AG08396 (cell line): ENCODE data around the gene IL17RC.

Experiments
- DNase-seq: peaks from one replicate; pipeline ENCODE4 v3.0.0; 2012; ENCODE audit warnings: low spot score, mixed read lengths

Gene IL17RC

DNA sequence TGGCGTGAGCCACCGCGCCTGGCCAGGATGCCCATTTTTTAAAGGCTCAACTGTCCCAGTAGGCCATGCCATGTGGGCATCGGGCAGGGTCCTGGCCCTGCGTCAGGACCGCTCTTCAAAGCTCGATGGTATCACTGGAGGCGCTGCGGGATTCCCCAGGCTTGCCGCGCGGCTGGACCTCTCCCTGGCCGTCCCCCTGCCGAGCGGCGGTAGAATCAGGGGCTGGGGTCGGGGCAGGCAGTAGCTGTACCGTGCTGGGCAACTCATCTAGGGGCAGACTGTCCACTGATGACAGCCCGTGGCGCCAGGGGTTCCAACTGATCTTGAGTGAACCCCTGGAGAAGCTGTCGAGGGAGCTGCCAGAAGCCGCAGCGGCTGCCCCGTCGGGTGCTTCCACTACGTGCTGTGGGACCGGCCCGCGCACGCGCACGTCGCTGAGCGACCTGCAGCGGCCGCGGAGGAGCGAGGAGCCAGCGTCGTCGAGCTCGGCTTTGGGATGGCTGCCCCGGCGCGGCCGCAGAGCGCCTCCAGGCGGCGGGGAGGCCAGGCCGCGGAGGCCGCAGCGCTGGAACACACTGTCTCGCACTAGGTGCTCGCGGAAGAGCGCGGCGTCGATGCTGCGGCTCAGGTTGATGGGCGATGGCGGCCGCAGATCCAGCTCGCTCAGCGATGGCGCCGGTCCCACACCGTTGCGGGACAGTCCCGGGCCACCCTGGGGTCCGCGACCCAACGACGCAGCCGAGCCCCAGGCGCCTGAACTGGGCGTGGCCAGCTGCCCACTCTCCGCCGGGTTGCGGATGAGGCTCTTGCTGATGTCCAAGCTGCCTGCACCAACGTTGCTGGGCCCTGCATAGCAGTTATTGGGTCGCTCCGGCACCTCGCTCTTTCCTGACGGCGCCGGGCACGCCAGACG is 29.5 kb downstream of the IL17RC start:
- DNase-seq, result peak; percentile 95

DNA sequence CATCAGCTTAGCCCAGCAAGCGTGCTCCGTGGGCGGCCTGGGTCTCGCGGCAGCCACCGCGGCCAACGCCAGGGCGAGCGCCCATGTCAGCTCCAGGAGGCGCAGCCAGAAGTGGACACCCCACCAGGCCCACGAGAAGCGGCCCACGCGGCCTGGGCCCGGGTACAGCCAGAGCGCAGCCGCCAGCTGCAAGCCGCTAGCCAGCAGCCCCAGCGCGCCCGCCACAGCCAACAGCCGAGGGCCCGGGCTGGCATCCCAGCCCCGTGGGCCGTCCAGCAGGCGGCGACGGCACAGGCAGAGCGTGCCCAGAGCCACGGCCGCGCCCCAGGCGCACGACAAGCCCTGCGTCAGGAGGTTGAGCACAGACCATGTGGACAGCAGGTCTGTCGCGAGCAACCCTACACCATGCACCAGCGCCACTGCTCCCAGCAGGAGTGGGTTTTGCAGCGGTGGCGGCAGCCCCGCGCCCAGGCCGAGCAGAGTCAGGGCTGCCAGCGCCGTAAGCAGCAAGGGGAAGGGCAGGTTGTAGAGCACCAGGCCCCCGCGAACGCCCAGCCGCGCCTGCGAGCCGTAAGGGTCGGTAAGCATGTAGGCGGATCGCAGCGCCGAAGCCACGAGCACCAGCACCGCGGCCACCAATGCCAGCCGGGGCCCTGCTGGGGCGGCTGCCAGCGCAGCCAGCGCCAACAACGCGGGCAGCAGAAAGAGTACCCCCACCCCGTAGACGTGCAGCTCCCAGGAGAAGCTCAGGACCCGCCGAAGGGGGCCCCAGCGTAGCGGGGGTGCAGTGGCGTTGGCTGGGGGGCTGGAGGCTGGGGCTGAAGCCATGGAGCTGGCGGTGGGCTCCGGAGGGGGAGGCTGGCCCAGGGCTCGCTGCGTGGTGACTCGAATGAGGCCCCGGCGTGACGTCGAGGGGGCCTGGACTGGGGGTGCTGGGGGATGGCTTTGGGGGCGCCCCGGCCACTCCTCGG is 30.4 kb downstream of the IL17RC start:
- peak; percentile 90 for DNase-seq

DNA sequence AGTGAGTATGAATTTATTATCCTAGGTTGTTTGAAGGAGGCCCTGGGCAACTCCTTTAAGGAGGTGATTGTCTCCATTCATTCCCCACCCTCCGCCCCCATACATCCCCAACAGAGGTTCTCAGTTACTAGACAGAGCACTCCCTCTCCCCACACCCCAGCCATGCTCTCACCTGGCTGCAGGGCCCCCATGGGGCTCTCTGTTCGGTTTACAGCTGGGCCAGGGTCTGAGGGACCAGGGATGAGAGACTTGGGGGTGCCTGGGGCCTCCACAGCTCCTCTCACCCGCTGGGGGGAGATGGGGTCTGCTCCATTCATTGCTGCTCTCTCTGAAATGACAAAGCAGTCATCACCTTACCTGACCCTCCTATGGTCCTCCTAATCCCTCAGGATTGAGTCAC is 31.7 kb downstream of the IL17RC start:
- no peak for DNase-seq

DNA sequence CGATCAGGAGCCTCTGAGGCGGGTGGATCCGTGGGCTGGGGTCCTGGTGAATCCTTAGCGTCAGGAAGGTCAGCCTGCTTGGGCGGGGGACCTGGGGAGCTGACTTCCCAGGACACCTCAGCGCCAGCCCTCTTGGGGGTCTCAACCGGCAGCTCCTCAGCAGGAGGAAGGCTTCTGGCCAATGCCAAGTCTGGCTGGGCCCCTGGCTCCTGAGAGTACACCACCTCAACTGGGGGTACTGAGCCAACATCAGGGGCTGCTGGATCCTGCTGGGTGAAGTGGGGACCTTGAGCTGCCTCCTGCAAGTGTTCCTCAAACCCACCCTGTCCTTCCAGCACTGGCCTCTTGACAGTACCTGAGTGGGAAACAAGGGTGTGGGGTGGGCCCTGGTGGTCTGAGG is 32.2 kb downstream of the IL17RC start:
- DNase-seq, result no peak

DNA sequence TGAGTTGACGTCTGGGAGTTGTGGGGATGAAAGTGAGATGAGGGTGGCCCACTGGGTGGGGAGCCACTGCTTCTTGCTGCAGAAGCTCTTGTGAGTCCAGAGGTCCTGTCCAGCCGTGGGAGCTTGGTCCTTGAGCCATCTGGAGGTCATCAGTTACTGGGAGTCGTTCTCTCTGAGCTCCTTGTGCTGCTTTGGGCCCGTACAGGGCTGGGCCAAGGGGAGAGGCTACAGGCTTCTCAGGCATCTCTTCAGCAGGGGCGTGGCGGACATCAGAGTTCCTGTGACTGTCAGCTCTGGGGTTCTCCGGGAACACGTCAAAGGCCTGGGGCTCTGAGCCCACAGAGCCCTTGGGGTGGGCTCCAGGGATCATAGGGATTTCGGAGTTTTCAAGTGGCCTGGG is 32.7 kb downstream of the IL17RC start:
- DNase-seq, result no peak

DNA sequence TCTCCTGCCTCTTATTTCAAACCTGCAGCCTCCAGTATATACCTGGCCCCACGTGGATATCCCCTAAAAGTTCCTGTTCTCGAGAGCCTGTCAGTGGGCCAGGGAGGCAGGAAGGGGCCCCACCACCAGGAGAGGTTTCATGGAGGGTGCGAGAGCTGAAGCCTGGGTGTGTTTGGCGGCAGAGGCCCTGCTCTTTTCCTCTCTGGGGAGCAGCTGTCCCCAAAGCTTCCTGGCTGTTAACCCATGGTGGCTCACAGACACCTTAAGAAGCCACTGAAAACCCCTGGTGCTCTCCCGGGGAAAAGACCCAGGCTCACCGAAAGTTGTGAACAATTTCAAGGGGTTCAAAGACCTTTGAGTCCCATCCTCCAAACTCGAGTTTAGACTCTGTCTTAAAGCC is 34.2 kb downstream of the IL17RC start:
- no peak for DNase-seq

DNA sequence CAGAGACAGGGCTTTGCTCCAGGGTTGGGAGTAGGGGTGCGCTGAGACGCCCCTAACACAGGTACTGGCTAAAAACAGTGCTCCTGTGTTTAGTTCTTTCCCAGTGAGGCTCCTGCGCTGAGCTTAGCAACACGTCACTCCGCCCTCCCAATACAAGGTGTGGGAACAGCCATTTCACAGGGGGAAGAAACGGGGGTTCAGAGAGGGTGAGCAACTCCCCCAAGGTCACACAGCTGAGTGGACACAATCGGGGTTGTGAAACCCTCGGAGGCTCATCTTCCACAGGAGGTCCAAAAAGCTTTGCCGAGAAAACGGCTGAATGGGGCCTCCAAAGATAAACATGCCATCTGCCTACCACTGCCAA is 34.7 kb downstream of the IL17RC start:
- DNase-seq, result no peak

DNA sequence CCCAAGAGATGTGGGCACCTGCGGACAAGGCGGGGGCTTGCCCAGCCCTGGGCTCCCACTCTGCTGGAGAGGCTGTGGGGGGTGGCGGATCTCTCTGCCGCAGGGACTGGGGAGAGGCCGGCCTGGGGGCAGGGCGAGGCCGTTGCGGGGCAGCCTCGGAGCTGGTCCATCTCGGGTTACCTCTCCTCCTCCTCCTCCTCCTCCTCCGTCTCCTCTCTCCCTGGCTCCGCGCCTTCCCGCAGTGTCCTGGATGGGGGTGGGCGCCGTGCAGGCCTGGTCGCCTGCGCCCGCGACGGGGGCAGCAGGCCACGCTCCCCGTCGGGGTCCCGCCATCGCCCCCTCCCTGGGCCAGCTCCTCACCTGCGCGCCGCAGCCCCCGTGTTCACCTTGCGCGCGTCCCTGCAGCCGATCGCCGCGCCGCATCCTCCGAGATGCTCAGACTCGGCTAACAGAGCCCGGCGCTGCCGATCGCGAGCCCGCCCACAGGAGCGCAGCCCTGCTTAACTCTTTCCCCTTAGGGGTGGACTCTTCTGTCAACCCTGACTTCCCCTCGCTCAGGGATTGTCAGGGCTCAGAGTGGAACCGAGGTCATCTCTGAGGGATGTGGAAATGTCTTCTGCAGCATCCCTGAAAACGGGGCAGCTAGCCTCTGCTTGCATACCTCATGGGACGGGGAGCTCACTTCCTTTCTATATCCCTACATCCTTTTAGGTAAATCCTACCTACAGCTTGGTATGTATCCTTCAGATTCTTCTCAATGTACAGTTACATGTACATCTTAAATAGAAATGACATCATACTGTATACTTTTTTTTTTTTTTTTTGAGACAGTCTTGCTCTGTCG is 35.3 kb downstream of the IL17RC start, which contains the start of gene PRRT3:
Gene PRRT3 (minus strand): TSS at position 447 of the 844 bp plus-strand sequence. CDS start 2,293 bp downstream, outside the sequence.
- peak; percentile 78 for DNase-seq

DNA sequence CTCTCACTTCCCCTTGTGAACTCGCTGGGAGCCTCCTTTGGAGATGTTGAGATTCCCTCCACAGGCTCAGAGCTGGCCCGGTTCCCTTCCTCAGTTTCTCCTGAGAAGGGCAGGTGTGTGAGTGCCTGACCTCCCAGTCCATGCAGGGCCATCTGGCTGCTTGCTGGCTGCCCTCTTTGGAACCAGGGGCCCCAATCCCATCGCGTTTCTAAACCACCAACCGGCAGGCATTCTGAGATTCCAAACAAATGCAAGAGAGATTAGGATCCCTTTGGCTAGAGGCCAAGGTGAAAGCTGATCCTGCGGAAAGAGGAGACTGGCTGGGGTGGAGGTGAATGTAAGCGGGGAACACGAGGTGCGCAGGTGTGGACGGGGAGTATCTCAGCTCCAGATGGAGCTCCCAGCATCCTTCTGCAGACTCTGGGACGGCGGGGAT is 38.2 kb downstream of the IL17RC start:
- no peak for DNase-seq

DNA sequence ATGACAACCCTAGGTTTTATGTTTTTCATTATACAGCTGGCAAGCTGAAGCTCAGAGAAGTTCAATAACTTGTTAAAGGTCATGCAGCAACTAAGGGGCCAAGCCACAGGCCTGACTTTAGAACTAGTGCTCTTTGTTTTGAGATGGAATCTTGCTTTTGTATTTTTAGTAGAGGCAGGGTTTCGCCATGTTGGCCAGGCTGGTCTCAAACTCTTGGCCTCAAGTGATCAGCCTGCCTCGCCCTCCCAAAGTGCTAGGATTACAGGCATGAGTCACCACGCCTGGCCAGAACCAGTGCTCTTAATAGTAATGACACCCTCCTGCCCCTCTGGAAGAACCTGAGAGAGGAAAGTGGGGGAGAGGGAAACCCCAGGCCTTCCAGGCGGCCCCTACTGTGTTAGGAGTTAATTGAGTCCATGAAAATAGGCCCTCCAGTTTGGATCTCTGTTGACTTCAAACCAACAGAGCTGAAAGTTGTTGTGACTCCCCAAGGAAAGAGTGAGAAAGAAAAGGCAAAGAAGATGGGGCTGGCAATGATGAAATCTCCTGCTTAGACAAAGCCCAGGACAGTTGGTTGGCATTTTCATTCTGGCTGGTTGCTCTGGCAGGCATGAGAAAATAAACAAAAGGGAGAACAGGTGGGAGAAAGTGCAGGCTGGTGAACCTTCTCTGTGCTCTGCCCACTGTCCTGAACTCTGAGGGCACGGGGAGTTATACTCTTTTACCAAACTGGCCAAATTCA is 38.9 kb downstream of the IL17RC start:
- no peak for DNase-seq

DNA sequence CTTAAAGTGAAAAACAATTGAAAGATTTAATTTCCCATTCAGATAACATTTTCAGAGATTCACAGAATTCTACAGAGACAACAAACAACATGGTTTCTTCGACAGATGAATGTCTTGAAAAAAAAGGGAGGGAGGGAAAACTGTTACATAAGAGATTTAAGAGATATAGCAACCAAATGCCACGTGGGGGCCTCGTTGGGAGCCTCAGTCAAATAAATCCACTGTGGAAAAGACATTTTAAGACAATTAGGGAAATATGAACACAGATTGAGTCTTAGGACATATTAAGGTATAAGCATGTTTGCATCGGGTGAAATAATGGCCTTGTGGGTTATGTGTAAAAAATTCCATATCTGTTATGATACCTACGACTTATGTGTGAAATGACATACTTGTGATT is 40.3 kb downstream of the IL17RC start:
- no peak for DNase-seq

DNA sequence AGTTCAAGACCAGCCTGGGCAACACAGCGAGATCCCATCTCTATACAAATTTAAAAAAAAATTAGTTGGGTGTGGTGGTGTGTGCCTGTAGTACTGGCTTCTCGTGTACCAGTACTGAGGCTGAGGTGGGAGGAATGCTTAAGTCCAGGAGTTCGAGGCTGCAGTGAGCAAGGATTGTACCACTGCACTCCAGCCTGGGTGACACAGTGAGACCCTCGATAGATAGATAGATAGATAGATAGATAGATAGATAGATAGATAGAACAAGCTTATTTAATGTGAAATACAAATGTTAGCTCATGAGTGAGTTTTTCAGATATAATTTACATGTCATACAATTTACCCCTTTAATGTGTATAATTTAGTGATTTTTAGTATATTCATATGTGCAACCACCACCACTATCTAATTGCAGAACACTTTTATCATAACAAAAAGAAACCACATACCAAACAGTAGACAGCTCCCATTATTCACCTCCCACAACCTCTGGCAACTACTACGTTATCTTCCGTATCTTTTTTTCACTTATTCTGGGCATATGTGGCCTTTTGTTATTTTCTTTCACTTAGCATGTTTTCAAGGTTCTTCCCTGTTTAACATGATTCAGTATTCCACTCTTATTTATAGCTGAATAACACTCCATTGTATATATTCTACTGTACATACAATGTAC is 48.4 kb downstream of the IL17RC start:
- DNase-seq, result no peak

DNA sequence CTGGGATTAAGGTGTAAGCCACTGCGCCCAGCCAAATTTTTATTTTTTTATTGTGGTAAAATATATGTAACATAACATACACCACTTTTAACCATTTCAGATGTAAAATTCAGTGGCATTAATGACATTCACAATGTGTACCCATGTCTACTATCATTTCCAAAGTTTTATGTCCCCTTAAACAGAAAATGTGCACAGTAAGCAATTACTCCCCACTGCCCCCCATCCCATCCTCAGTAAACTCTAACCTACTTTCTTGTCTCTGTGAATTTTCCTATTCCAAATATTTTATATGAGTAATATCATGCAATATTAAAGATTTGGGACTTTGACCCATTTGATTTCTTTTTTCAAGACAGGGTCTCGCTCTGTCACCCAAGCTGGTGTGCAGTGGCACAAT is 49.9 kb downstream of the IL17RC start:
- no peak for DNase-seq

DNA sequence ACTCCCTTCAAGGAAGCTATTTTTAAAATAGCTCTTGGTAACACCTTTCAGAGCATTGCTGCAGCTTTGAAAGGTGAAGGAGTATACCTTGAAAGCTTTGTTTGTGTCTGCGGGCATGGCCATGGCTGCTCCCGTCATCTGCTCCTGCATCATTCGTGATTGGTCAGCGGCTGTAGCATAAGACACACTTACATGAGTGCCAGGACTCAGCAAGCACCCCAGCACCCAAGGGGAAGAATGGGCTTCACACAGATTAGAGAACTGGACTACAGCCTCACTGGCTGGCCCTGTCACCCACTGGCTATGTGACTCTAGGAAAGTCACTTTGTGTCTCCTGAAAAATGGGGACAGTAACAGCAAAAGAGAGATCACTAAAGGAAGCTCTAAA is 52.7 kb downstream of the IL17RC start:
- no peak for DNase-seq

DNA sequence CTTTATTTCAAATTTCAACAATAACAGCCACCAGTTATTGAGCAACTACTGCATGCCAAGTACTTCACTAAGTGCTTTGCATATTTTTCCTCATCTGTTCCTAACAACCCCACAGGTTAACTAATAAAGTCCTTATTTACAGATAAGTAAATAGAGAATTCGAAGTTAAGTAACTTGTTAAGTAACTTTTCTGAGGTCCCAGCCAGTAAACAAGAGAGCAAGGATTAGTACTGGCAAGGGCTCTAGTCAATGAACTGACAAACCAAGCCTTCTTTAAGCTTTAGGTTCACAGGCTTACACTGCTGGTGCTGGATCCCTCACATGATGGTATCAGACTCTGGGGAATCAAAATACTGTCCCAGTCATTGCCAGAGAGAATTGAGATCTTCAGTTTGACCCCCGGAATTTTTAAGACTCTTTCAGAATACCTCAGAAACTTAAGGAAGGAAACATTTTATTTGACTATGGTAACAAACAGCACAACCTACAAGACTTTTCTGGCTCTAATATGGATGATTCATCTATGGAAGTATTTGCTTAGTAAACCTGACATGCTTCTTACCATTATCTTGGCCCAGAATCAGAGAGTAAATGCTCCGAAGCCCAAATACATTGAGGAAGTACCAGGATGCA is 53.2 kb downstream of the IL17RC start:
- no peak for DNase-seq

DNA sequence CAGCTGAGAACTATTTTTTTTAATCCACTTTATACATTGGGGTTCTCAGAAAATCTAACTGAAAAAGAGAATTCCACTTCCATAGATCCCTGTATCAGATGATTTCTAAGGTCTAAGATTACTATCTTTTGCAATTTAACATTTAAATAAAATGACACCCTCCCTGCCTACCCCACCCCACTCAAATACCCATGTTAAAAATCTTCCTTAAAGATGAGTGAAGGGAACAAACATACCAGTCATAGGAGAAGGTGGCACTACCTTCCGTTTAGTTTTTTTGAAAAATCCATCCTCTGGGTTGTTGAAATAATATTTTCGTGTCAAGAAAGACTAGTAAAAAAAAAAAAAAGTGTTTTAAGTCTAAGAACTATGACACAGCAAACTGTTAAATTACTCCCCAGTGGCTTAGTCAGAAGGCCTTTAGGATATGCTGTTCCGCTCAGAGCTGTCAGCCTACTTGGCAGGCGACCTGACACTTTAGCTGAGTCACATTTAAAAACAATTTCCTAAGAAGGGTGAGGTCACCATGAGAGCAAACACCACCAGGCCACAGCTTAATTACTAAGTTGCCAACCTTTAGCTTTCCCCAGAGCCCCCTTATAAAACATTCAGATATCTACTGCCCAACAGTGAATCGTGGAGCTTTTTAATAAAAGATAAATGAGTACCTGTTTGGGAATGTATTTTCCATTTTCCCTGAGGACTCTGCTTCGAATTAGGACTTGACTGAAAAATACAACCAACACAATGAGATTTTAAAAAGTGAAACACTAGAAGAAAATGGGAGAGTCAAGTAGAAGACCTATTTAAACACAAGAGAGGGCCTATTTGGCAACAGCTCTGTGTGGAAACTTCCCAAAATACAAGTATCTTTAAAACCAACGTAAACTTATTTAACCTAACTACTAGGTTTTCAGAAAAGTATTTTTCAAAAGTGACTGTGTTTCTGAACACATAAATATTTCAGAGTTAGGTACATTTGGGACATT is 60.1 kb downstream of the IL17RC start:
- DNase-seq, result peak; percentile 76

DNA sequence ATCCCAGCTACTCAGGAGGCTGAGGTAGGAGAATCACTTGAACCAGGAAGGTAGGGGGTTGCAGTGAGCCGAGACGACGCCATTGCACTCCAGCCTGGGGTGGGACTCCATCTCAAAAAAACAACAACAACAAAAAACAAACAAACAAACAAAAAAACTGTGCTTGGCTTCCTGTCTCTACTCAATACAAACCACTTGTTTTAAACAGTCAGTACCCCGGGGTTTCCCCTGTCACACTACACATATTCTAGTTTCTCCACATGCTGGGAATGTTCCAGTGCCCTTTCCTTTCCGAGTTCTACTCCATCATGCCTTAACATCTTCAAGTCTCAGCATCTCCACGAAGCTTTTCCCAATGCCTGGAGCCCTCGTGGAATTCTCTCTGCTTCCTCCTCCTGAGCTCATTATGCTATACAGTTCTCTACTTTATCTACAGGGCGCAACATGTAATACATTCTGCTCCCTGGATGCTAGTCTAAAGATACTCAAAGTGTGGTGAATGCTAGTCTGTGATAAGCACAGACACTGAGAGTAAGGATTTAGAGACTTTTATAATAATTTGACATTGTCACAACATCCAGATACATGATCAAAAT is 61.9 kb downstream of the IL17RC start:
- no peak for DNase-seq

DNA sequence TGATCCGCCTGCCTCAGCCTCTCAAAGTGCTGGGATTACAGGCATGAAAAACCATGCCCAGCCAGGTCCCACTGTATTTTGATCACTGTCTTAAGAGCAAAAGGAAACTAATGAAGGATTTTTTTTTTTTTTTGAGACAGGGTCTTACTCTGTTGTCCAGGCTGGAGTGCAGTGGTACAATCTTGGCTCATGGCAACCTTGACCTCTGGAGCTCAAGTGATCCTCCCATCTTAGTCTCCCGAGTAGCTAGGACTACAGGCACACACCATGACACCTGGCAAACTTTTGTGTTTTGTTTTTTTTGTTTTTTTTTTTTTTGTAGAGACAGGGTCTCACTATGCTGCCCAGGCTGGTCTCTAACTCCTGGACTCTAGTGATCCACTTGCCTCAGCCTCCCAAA is 63.4 kb downstream of the IL17RC start:
- no peak for DNase-seq
